HepG2 (cell line): ENCODE results near the gene EEF1E1.

Source experiments
- HCFC1 ChIP-seq: fragments of 150-350 bp; IDR thresholded peaks from 2 replicates; pipeline ENCODE4 v1.6.1; 2014; ENCODE audit warnings: low read depth, low read length
- MAZ ChIP-seq, 2 experiments: sonication (generic) in 1 of 2; formaldehyde crosslinking in 1 of 2; IDR thresholded peaks; 2 replicates each; pipeline versions ENCODE4 v1.5.0 to v1.6.1; 2012 to 2020; ENCODE audit warnings: low read depth in 2 of 2, mild to moderate bottlenecking in 2 of 2, borderline replicate concordance in 1 of 2, improper control_type of control experiment in 1 of 2, low read length in 1 of 2, missing genetic modification reagents in 1 of 2, moderate library complexity in 1 of 2
- RBM22 ChIP-seq: fragments of 200-400 bp; formaldehyde crosslinking; optimal IDR thresholded peaks from 2 replicates; pipeline ENCODE3; 2017; ENCODE audit warnings: mild to moderate bottlenecking, low read length, moderate library complexity
- ZNF772 ChIP-seq: sonication (generic); formaldehyde crosslinking; IDR thresholded peaks from 2 replicates; pipeline ENCODE4 v1.5.0; 2020; ENCODE audit warnings: mild to moderate bottlenecking, missing genetic modification reagents
- TF ChIP-seq, protein P1 (sequence below): sonication (generic); formaldehyde crosslinking; IDR thresholded peaks from 2 replicates; pipeline ENCODE4 v1.5.0; 2020; ENCODE audit warnings: missing genetic modification reagents

DNA sequence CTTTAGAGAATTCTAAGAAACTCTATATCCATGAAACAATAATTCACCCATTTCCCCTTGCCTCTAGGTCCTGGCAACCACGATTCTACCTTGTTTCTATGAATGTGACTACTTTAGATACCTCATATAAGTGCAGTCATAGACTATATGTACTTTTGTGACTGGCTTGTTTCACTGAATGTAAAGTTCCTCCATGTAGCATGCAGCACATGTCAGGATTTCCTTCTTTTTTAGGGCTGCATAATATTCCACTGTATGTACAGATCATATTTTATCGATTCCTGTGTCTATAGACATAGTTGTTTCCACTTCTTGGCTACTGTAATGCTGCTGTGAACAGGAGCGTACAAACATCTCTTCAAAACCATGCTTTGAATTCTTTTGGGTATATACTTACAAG, 11.7 kb downstream of the EEF1E1 start:
- no peak for TF ChIP-seq ZNF772 (CRISPR knock-in tag)
- TF ChIP-seq MAZ (IDR thresholded peaks at IDR 0.05; ENCODE audit: borderline replicate concordance, low read depth, low read length): no peak
- TF ChIP-seq MAZ (CRISPR knock-in tag; IDR thresholded peaks at IDR 0.05; ENCODE audit: low read depth): no peak
- no peak for TF ChIP-seq HCFC1
- no peak for TF ChIP-seq RBM22
- TF ChIP-seq, protein P1, sequence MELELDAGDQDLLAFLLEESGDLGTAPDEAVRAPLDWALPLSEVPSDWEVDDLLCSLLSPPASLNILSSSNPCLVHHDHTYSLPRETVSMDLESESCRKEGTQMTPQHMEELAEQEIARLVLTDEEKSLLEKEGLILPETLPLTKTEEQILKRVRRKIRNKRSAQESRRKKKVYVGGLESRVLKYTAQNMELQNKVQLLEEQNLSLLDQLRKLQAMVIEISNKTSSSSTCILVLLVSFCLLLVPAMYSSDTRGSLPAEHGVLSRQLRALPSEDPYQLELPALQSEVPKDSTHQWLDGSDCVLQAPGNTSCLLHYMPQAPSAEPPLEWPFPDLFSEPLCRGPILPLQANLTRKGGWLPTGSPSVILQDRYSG (CRISPR knock-in tag): no peak
